GM15510 (cell line): ENCODE data around the gene TRPC3.

Source experiments
- POLR2A ChIP-seq: IDR thresholded peaks from 3 replicates; pipeline ENCODE4 v1.6.1; 2011; ENCODE audit warnings: borderline replicate concordance; ENCODE audit not compliant: insufficient read length; ENCODE audit errors: extremely low read depth

TRPC3 gene

DNA sequence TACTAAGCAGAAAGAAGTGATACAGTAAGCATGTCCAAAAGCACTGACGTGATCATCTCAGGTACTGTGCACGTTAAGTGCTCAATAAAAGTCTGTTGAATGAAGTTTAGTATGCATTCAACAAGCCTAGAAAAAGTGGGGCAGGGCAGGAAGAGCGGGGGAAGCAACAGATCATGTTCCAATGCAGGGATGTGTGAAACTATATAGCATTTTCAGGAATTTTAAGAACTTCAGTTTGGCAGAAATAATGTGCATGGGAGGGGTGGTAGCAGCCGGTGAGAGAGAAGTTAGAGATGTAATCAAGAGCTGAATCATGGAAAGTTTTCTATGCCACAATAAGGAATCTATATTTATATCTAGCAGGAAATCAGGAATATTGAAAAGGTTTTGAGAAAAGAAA, 109.0 kb downstream of the TRPC3 start:
- TF ChIP-seq POLR2A = no peak

DNA sequence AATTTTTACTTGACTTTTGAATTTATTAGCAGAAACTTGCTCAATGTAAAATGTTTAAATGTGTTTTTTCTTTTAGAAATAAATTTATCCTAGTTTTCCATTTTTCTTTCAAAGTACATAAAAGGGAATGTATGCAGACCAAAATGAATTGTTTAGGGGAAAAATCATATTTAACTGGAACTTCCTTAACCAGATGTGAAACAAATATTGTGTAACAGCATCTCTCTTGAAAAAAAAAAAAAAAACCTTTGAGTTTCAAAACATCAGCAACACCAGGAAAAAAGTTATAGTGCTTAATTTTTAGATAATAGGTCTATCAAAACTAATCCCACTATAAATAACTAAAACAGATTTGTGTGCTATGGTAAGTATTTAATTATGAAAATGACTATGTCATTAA, 113.7 kb downstream of the TRPC3 start:
- TF ChIP-seq POLR2A = no peak

DNA sequence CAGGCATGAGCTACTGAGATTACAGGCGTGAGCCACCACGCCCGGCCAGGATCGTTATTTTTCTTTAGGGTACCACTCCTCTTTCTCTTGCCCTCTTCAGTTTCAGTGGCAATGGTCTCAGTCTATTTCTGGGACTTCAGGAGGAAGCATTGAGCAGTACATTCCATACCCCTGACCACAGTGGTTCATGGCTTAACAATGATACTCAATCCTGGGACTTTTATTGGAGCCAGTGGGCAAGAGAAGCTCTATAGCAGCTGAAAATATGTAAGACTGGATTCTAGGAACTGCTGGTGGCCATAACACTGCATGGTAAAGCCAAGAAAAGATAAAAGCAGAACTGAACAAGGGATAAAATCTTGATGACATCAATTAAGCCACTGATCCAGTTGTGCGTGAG, 122.3 kb downstream of the TRPC3 start:
- TF ChIP-seq POLR2A = no peak
